Prostate gland (tissue), 2 donors: ENCODE results near the gene PON2. TPM values are rescaled to one million over a fixed set of nuclear protein-coding genes. Genes with fewer than 3 reads are reported as not detected.

Experiments used
- DNase-seq: peaks from one replicate; pipeline ENCODE4 v3.0.0-alpha.2; 2019; ENCODE audit warnings: low spot score
- H3K27ac ChIP-seq, 2 donors: fragments of 200-600 bp; sonication (generic); 2 replicates each; pipeline ENCODE4 v1.5.1; 2017 to 2019
- H3K27me3 ChIP-seq: fragments of 200-600 bp; sonication (generic); replicated peaks from 2 replicates; pipeline ENCODE4 v1.5.1; 2019; ENCODE audit not compliant: insufficient read depth
- H3K36me3 ChIP-seq, 2 donors: fragments of 200-600 bp; sonication (generic); 1 replicate in 1 of 2; 2 replicates in 1 of 2; pipeline versions ENCODE4 v1.5.1 to v1.8.1; 2017 to 2019
- H3K4me1 ChIP-seq: fragments of 200-600 bp; sonication (generic); replicated peaks from 2 replicates; pipeline ENCODE4 v1.5.1; 2019
- H3K4me3 ChIP-seq, 2 donors: fragments of 200-600 bp; sonication (generic); 2 replicates each; pipeline ENCODE4 v1.5.1; 2017 to 2019
- H3K9me3 ChIP-seq: fragments of 200-600 bp; sonication (generic); 2 replicates; pipeline ENCODE4 v1.5.1; 2017
- CTCF ChIP-seq, 4 experiments: fragments of 200-600 bp in 2 of 4; fragments of 450-650 bp in 2 of 4; sonication (generic) in 2 of 4; IDR thresholded peaks; 1 replicate in 3 of 4; 2 replicates in 1 of 4; pipeline ENCODE4 v1.5.1; 2016 to 2019; ENCODE audit warnings: antibody characterized with exemption in 4 of 4, mild to moderate bottlenecking in 2 of 4, moderate library complexity in 2 of 4
- POLR2A ChIP-seq: fragments of 450-650 bp; IDR thresholded peaks from one replicate; pipeline ENCODE4 v1.6.1; 2016; ENCODE audit warnings: antibody characterized with exemption, mild to moderate bottlenecking
- POLR2AphosphoS5 ChIP-seq: sonication (generic); formaldehyde crosslinking; IDR thresholded peaks from one replicate; pipeline ENCODE4 v1.6.1; 2017; ENCODE audit warnings: antibody characterized with exemption
- WGBS: methylation state at CpG from one replicate; pipeline ENCODE4 v1.1.5; 2018; 5-methylcytosine and 5-hydroxymethylcytosine counted together
- intact Hi-C: fragments of 100-400 bp; cut with DNase I; formaldehyde crosslinking; loops from one replicate; pipeline ENCODE4 v1.14.2; 2022
- total RNA-seq, 2 donors: library from RNA; depleted of rRNA; stranded (reverse); fragments of >200 nt; gene quantifications; one replicate each; pipeline ENCODE4 v1.1.0, GENCODE V29; 2016

Gene PON2
- total RNA-seq, 2 donors from 2014 or later, result 65.5 to 65.6 TPM

GRCh38 chr7:95444796-95445195 is 10.0 kb upstream of the PON2 start:
- H3K9me3 ChIP-seq, result no peaks in the 10 kb centered on the region
- no peaks in the 10 kb centered on the region for H3K27me3 ChIP-seq
- 76% methylated on average over 2 of the region's 2 CpGs for WGBS
- intact Hi-C loops, result no loop called here
- no peaks in the 10 kb centered on the region for H3K36me3 ChIP-seq
- no peak overlapping the region for H3K27ac ChIP-seq
- no peaks in the 10 kb centered on the region for H3K4me1 ChIP-seq
- no peak overlapping the region for H3K4me3 ChIP-seq
- TF ChIP-seq POLR2A, result no peak
- TF ChIP-seq POLR2AphosphoS5, result no peak
- TF ChIP-seq CTCF (IDR thresholded peaks at IDR 0.05), result no peak
- no peak for DNase-seq

- no peaks in the 10 kb centered on the region for H3K4me1 ChIP-seq
- H3K36me3 ChIP-seq, result no peaks in the 10 kb centered on the region
- H3K4me3 ChIP-seq, result no peak overlapping the region
- H3K9me3 ChIP-seq, result no peaks in the 10 kb centered on the region
- DNase-seq, result no peak
- no peak overlapping the region for H3K27ac ChIP-seq
- H3K27me3 ChIP-seq, result no peaks in the 10 kb centered on the region
- intact Hi-C loops, result no loop called here
- 81% methylated on average over 7 of the region's 7 CpGs for WGBS
- TF ChIP-seq POLR2A (no peak), CTCF (IDR thresholded peaks at IDR 0.05) (no peak), POLR2AphosphoS5 (no peak)
Observed at GRCh38 chr7:95441042-95441823, 6.4 kb upstream of the PON2 start.

DNA sequence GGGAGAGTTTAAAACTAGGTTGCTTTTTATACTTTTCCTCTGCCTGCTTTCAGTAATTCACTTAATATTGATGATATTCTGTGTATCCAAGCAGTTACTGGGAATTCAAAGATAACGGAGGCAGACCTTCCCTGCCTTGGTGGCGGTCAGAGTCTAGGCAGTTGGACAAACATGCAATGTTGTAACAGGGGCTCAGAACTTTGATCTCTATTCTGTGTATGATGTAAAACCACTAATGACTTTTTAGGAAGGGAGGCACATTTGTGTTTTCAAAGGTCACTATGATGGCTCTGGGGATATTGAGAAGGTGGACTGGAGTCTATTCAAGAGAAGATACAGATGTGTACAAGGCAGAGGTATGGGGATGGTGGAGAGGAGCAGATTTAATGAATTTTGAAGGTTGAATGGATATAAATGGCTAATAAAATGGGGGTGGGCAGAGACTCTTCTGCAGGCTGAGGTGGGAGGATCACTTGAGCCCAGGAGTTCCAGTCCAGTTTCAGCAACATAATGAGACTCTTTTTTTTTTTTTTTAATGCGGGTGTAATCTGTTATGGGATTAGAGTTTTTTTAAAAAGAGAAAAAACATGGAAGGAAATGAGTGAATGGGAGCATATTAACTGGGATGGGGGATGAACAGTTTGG is 5.7 kb upstream of the PON2 start:
- WGBS, result 93% methylated on average over 3 of the region's 3 CpGs
- no peak overlapping the region for H3K27ac ChIP-seq
- intact Hi-C loops, result no loop called here
- no peak overlapping the region for H3K4me3 ChIP-seq
- no peaks in the 10 kb centered on the region for H3K27me3 ChIP-seq
- H3K4me1 ChIP-seq, result no peaks in the 10 kb centered on the region
- TF ChIP-seq POLR2AphosphoS5 (no peak), POLR2A (no peak), CTCF (IDR thresholded peaks at IDR 0.05) (no peak)
- H3K36me3 ChIP-seq, result no peaks in the 10 kb centered on the region
- no peaks in the 10 kb centered on the region for H3K9me3 ChIP-seq
- DNase-seq, result no peak

DNA sequence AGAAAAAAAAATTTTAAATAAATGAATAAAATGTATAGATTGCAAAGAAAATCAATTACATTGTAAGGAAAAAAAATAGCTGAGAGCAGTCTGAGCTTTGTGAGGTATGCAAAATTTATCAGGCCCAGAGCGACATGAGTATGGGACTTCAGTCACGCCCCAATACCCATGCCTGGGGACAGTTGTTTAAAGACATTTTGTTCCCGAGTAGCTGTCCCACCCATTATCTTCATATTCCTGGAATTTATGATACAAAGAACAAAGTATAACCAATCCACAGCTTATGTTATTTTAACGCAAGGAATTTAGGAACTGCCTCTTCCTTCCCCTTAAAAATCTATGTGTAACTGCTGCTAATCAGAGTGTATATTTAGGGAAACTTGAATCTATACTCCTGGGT is 1.6 kb upstream of the PON2 start:
- H3K4me3 ChIP-seq, result no peak overlapping the region
- DNase-seq, result no peak
- H3K27ac ChIP-seq, result no peak overlapping the region
- H3K36me3 ChIP-seq, result no peaks in the 10 kb centered on the region
- WGBS, result 80% methylated on average over 4 of the region's 4 CpGs
- no peaks in the 10 kb centered on the region for H3K4me1 ChIP-seq
- no peaks in the 10 kb centered on the region for H3K27me3 ChIP-seq
- no peaks in the 10 kb centered on the region for H3K9me3 ChIP-seq
- intact Hi-C loops, result no loop called here
- no peak for TF ChIP-seq CTCF (IDR thresholded peaks at IDR 0.05)
- no peak for TF ChIP-seq POLR2AphosphoS5
- TF ChIP-seq POLR2A, result no peak

DNA sequence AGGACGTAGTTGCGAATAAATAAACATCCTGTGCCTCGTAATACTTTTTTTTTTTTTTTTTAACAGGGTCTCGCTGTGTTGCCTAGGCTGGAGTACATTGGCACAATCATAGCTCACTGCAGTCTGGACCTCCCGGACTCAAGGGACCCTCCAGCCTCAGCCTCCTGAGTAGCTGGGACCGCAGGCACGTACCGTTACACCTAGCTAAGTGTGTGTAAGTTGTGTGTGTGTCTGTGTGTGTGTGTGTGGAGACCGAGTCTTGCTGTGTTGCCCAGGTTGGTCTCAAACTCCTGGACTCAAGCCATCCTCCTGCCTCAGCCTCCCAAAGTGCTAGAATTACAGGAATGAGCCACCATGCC is 573 bp upstream of the PON2 start:
- no peak for TF ChIP-seq CTCF (IDR thresholded peaks at IDR 0.05)
- TF ChIP-seq POLR2A, result no peak
- no peak for TF ChIP-seq POLR2AphosphoS5
- Histone ChIP-seq H3K27ac (peak overlapping the region; percentile 86 to 90), H3K4me1 (no peaks in the 10 kb centered on the region), H3K36me3 (no peaks in the 10 kb centered on the region), H3K9me3 (no peaks in the 10 kb centered on the region), H3K27me3 (no peaks in the 10 kb centered on the region), H3K4me3 (peak overlapping the region; percentile 58 to 74)
- no peak for DNase-seq
- 23% methylated on average over 8 of the region's 9 CpGs for WGBS
- intact Hi-C loops, result no loop called here
